NCI-H2171 treated with DMSO at 0.1 percent for 48 hours (cell line): ENCODE data around the gene LRRC8A.

ENCODE experiments used
- DNase-seq: peaks from one replicate; lab custom pipeline; 2025; lab: John Stamatoyannopoulos, UW

LRRC8A gene

GRCh38 chr9:128902351-128903078 is 20.6 kb downstream of the LRRC8A start:
- peak; percentile 74 for DNase-seq

GRCh38 chr9:128903079-128903461 is 21.1 kb downstream of the LRRC8A start:
- no peak for DNase-seq

GRCh38 chr9:128903871-128904620 is 22.1 kb downstream of the LRRC8A start:
- DNase-seq: peak; percentile 48

- DNase-seq: no peak
Observed at GRCh38 chr9:128905964-128906363, 24.0 kb downstream of the LRRC8A start.

- no peak for DNase-seq
Observed at GRCh38 chr9:128906741-128907140, 24.8 kb downstream of the LRRC8A start.

GRCh38 chr9:128908372-128908771 is 26.4 kb downstream of the LRRC8A start:
- DNase-seq: no peak

GRCh38 chr9:128909859-128910258 is 27.9 kb downstream of the LRRC8A start:
- no peak for DNase-seq

GRCh38 chr9:128910906-128911305 is 29.0 kb downstream of the LRRC8A start:
- no peak for DNase-seq

- no peak for DNase-seq
Observed at GRCh38 chr9:128911529-128912035, 29.6 kb downstream of the LRRC8A start.

- DNase-seq: no peak
Observed at GRCh38 chr9:128912270-128912853, 30.4 kb downstream of the LRRC8A start.

GRCh38 chr9:128913048-128913900 is 31.3 kb downstream of the LRRC8A start:
- DNase-seq: no peak

- no peak for DNase-seq
Observed at GRCh38 chr9:128913995-128914772, 32.3 kb downstream of the LRRC8A start.

- no peak for DNase-seq
Observed at GRCh38 chr9:128916204-128916603, 34.3 kb downstream of the LRRC8A start.

- no peak for DNase-seq
Observed at GRCh38 chr9:128916745-128917144, 34.8 kb downstream of the LRRC8A start.

GRCh38 chr9:128917151-128917849 is 35.4 kb downstream of the LRRC8A start:
- DNase-seq: no peak

GRCh38 chr9:128918921-128919320 is 37.0 kb downstream of the LRRC8A start:
- no peak for DNase-seq

GRCh38 chr9:128919402-128920089 is 37.6 kb downstream of the LRRC8A start:
- DNase-seq: no peak

- peak; percentile 95 for DNase-seq
Observed at GRCh38 chr9:128920381-128921058, 38.6 kb downstream of the LRRC8A start, which contains the start of gene PHYHD1. PHYHD1 (plus strand) TSS chr9:128920982; CDS start chr9:128922324, 1,342 bp downstream.
